Naive B cell (primary cell): ENCODE results near the gene NCKAP5. TPM values are rescaled to one million over a fixed set of nuclear protein-coding genes. Genes with fewer than 3 reads are reported as not detected.
"Not testable (repeated sequence)": the region's sequence is repeated elsewhere in the genome, so short reads cannot be mapped to it uniquely, and the experiment has no call there.

Experiments used
- ATAC-seq, 2 donors: fragments of 150-1000 bp; cut with Tn5 transposase; 2 replicates each; pipeline ENCODE4 v1.10.0; 2021; ENCODE audit warnings: low read depth in 2 of 2, mild to moderate bottlenecking in 2 of 2, moderate library complexity in 2 of 2
- DNase-seq: peaks from one replicate; pipeline ENCODE4 v3.0.0; 2022
- H3K27ac Mint-ChIP-seq, 6 donors: one replicate each; pipeline ENCODE4 v1.8.0; 2020 to 2022; ENCODE audit warnings: mild to moderate bottlenecking in 6 of 6, mixed read lengths in 6 of 6, moderate library complexity in 5 of 6, inconsistent platforms in 2 of 6
- H3K27me3 Mint-ChIP-seq, 3 donors: one replicate each; pipeline ENCODE4 v1.8.0; 2021 to 2022; ENCODE audit warnings: mixed read lengths in 3 of 3, mild to moderate bottlenecking in 1 of 3
- H3K36me3 Mint-ChIP-seq, 2 donors: one replicate each; pipeline ENCODE4 v1.8.0; 2020 to 2022; ENCODE audit warnings: mixed read lengths in 2 of 2, inconsistent platforms in 1 of 2, mild to moderate bottlenecking in 1 of 2
- H3K4me1 Mint-ChIP-seq, 3 donors: one replicate each; pipeline ENCODE4 v1.8.0; 2020 to 2022; ENCODE audit warnings: mixed read lengths in 3 of 3, inconsistent platforms in 1 of 3, mild to moderate bottlenecking in 1 of 3, moderate library complexity in 1 of 3
- H3K4me3 Mint-ChIP-seq, 8 donors: one replicate each; pipeline ENCODE4 v1.8.0; 2020 to 2022; ENCODE audit warnings: mild to moderate bottlenecking in 8 of 8, mixed read lengths in 8 of 8, moderate library complexity in 8 of 8, inconsistent platforms in 2 of 8
- H3K9me3 Mint-ChIP-seq, 7 donors: one replicate each; pipeline ENCODE4 v1.8.0; 2020 to 2022; ENCODE audit warnings: mixed read lengths in 7 of 7, mild to moderate bottlenecking in 5 of 7, inconsistent platforms in 2 of 7, moderate library complexity in 1 of 7
- polyA plus RNA-seq, 6 donors: library from polyadenylated mRNA; unstranded; fragments of 300-500 nt; fragmentation: Illumina TruSeq; gene quantifications; one replicate each; pipeline ENCODE4 v1.2.3, GENCODE V29; 2021; ENCODE audit warnings: low read depth in 6 of 6

The NCKAP5 gene
- polyA plus RNA-seq, 6 donors from 2014 or later = 0.10 to 0.21 TPM; not detected in 4

- H3K27me3 Mint-ChIP-seq = no peaks in the 10 kb centered on the region
- peaks cover 0 to 4% (median 0%) of the 10 kb centered on the region in 7 donors for H3K9me3 Mint-ChIP-seq
- H3K36me3 Mint-ChIP-seq = no peaks in the 10 kb centered on the region
- H3K4me1 Mint-ChIP-seq = no peaks in the 10 kb centered on the region
- peak overlapping the region in 1 of 6 donors; percentile 3 for H3K27ac Mint-ChIP-seq
- ATAC-seq = no peak
- no peak for DNase-seq
- H3K4me3 Mint-ChIP-seq = no peak overlapping the region
Observed at GRCh38 chr2:132701810-132702209, 866.5 kb downstream of the NCKAP5 start.

- H3K36me3 Mint-ChIP-seq, DNase-seq, H3K9me3 Mint-ChIP-seq, H3K27me3 Mint-ChIP-seq, ATAC-seq, H3K27ac Mint-ChIP-seq, H3K4me3 Mint-ChIP-seq, H3K4me1 Mint-ChIP-seq: not testable (repeated sequence)
Observed at GRCh38 chr2:132699802-132700201, 868.5 kb downstream of the NCKAP5 start.

DNA sequence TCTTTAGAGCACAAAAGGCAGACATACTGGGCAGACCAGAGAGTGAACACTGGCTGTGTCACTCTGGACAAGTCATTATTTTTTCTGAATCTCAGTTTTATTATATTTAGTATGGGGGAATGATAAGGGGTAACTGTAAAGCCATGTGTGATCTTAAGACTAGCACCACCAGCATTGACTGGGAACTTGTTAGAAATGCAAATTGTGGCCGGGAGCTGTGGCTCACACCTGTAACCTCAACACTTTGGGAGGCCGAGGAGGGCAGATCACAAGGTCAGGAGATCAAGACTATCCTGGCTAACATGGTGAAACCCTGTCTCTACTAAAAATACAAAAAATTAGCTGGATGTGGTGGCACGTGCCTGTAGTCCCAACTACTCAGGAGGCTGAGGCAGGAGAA, 869.9 kb downstream of the NCKAP5 start:
- DNase-seq, ATAC-seq, H3K4me3 Mint-ChIP-seq: not testable (repeated sequence)

GRCh38 chr2:132697556-132698205, 870.6 kb downstream of the NCKAP5 start:
- Mint-ChIP-seq H3K27me3 (peaks cover 0 to 3% (median 0%) of the 10 kb centered on the region in 3 donors), H3K4me1 (no peaks in the 10 kb centered on the region), H3K9me3 (peaks cover 0 to 6% (median 4%) of the 10 kb centered on the region in 7 donors), H3K36me3 (no peaks in the 10 kb centered on the region), H3K4me3 (no peak overlapping the region), H3K27ac (no peak overlapping the region)
- ATAC-seq = no peak
- DNase-seq = no peak

More for the DNA sequence above, 869.9 kb downstream of the NCKAP5 start:
- not testable (repeated sequence) for H3K27ac Mint-ChIP-seq, H3K27me3 Mint-ChIP-seq, H3K9me3 Mint-ChIP-seq, H3K4me1 Mint-ChIP-seq, H3K36me3 Mint-ChIP-seq

- no peak overlapping the region for H3K27ac Mint-ChIP-seq
- DNase-seq (no peak), ATAC-seq (no peak)
- H3K36me3 Mint-ChIP-seq = no peaks in the 10 kb centered on the region
- H3K27me3 Mint-ChIP-seq = peaks cover 0 to 7% (median 0%) of the 10 kb centered on the region in 3 donors
- H3K4me1 Mint-ChIP-seq = no peaks in the 10 kb centered on the region
- H3K4me3 Mint-ChIP-seq = no peak overlapping the region
- H3K9me3 Mint-ChIP-seq = peaks cover 0 to 9% (median 5%) of the 10 kb centered on the region in 7 donors
Observed at GRCh38 chr2:132692816-132693215, 875.4 kb downstream of the NCKAP5 start.

DNA sequence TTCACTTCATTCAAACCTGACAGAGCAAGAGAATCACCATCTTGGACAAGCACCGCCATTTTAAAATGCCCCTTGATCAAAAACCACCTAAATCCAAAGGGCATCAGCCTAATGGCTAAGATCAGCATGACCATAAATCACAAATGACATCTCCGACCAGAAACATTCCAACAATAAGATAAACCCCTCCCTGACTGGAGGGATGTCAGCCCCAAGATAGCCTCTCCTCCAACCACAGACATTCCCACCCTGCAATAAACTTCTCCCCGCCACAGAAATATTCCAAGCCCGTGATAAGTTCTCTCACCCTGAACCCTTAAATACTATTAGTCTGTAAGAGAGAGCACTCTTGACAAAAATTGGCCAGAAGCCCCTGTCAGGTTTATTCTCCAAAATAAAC, 876.7 kb downstream of the NCKAP5 start:
- H3K27me3 Mint-ChIP-seq = peaks cover 0 to 7% (median 0%) of the 10 kb centered on the region in 3 donors
- no peaks in the 10 kb centered on the region for H3K4me1 Mint-ChIP-seq
- peak overlapping the region in 1 of 6 donors; percentile 0 for H3K27ac Mint-ChIP-seq
- no peak for DNase-seq
- no peak overlapping the region for H3K4me3 Mint-ChIP-seq
- no peak for ATAC-seq
- no peaks in the 10 kb centered on the region for H3K36me3 Mint-ChIP-seq
- peaks cover 0 to 9% (median 5%) of the 10 kb centered on the region in 7 donors for H3K9me3 Mint-ChIP-seq

DNA sequence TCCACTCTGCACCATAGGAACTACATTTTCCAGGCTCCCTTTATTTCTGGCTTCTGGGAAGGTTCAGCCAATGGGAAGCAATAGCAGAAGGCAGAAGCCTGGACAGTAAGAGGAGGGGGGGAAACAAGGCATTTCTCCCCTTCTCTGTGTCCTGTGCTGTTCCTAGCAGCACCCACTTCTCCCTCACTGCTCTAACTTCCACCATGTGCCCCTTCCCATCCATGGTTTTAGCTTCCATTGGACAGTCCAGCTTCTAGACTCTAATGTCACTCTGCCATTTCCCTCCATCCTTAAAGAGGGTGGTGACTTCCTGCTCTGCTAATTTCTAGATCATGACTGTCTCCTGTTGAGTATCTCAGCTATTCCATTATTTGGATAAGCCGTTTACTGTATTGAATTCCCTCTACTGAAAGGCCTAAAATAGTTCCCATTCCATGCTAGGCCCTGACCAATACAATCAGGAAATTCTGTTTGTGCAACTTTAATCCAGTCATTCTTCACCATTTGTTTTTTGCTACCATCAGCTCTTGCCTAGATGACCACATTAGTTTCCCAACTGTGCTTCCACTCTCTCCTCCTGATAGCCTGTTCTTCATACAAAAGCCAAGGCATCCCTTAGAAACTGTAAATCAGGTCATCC, 877.5 kb downstream of the NCKAP5 start:
- DNase-seq = no peak
- Mint-ChIP-seq H3K27ac (no peak overlapping the region), H3K4me3 (no peak overlapping the region), H3K9me3 (peaks cover 0 to 9% (median 5%) of the 10 kb centered on the region in 7 donors), H3K27me3 (peaks cover 0 to 7% (median 0%) of the 10 kb centered on the region in 3 donors), H3K4me1 (no peaks in the 10 kb centered on the region), H3K36me3 (no peaks in the 10 kb centered on the region)
- no peak for ATAC-seq

GRCh38 chr2:132681766-132682165, 886.5 kb downstream of the NCKAP5 start:
- no peaks in the 10 kb centered on the region for H3K36me3 Mint-ChIP-seq
- DNase-seq = no peak

GRCh38 chr2:132680544-132680943, 887.7 kb downstream of the NCKAP5 start:
- Mint-ChIP-seq H3K9me3 (peaks cover 0 to 5% (median 0%) of the 10 kb centered on the region in 7 donors), H3K4me3 (no peak overlapping the region), H3K4me1 (no peaks in the 10 kb centered on the region), H3K36me3 (no peaks in the 10 kb centered on the region), H3K27ac (no peak overlapping the region), H3K27me3 (peaks cover 0 to 4% (median 0%) of the 10 kb centered on the region in 3 donors)
- DNase-seq (no peak), ATAC-seq (no peak)

More at GRCh38 chr2:132681766-132682165, 886.5 kb downstream of the NCKAP5 start:
- H3K4me3 Mint-ChIP-seq = no peak overlapping the region
- ATAC-seq = no peak
- no peaks in the 10 kb centered on the region for H3K4me1 Mint-ChIP-seq
- H3K27ac Mint-ChIP-seq = no peak overlapping the region
- H3K9me3 Mint-ChIP-seq = peaks cover 0 to 5% (median 0%) of the 10 kb centered on the region in 7 donors
- no peaks in the 10 kb centered on the region for H3K27me3 Mint-ChIP-seq

GRCh38 chr2:132678483-132678882, 889.8 kb downstream of the NCKAP5 start:
- H3K4me1 Mint-ChIP-seq = no peaks in the 10 kb centered on the region
- no peaks in the 10 kb centered on the region for H3K36me3 Mint-ChIP-seq
- ATAC-seq (no peak), DNase-seq (no peak)
- no peak overlapping the region for H3K4me3 Mint-ChIP-seq
- H3K9me3 Mint-ChIP-seq = peaks cover 0 to 5% (median 0%) of the 10 kb centered on the region in 7 donors
- H3K27me3 Mint-ChIP-seq = peaks cover 5 to 18% (median 10%) of the 10 kb centered on the region in 3 donors
- no peak overlapping the region for H3K27ac Mint-ChIP-seq

DNA sequence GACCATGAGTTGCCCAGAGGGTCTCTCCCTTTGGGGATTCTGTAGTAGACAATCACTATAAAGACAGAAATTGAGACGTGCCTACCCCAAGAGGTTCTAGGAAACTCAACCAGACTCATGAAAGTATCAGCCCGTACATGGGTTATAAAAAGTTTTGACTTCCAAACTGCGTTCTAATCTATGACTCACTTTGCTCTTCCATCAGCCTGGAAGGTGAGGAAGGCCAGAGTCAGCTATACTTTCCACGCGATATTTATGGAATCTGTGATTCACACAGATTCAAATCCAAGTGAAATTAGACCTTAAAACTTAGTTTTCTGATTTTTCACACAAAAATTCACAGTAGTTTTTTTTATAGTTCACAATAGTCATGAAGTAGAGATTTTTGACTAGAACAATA, 890.6 kb downstream of the NCKAP5 start:
- Mint-ChIP-seq H3K4me3 (no peak overlapping the region), H3K9me3 (peaks cover 0 to 5% (median 0%) of the 10 kb centered on the region in 7 donors), H3K27ac (no peak overlapping the region), H3K4me1 (no peaks in the 10 kb centered on the region), H3K27me3 (peaks cover 10 to 23% (median 17%) of the 10 kb centered on the region in 3 donors), H3K36me3 (no peaks in the 10 kb centered on the region)
- DNase-seq (no peak), ATAC-seq (no peak)

GRCh38 chr2:132676999-132677398, 891.3 kb downstream of the NCKAP5 start:
- peaks cover 0 to 5% (median 0%) of the 10 kb centered on the region in 7 donors for H3K9me3 Mint-ChIP-seq
- DNase-seq = no peak
- peaks cover 13 to 25% (median 21%) of the 10 kb centered on the region in 3 donors for H3K27me3 Mint-ChIP-seq
- H3K4me3 Mint-ChIP-seq = no peak overlapping the region
- no peaks in the 10 kb centered on the region for H3K36me3 Mint-ChIP-seq
- no peak overlapping the region for H3K27ac Mint-ChIP-seq
- no peaks in the 10 kb centered on the region for H3K4me1 Mint-ChIP-seq
- no peak for ATAC-seq

- no peak for ATAC-seq
- DNase-seq = no peak
- Mint-ChIP-seq H3K27ac (no peak overlapping the region), H3K9me3 (peaks cover 0 to 2% (median 0%) of the 10 kb centered on the region in 7 donors), H3K36me3 (peaks cover 0 to 8% of the 10 kb centered on the region in 2 donors), H3K27me3 (peaks cover 20 to 70% (median 49%) of the 10 kb centered on the region in 3 donors), H3K4me1 (peaks cover 0 to 5% (median 4%) of the 10 kb centered on the region in 3 donors), H3K4me3 (peak overlapping the region in 3 of 8 donors; percentile 32 to 50 (median 48))
Observed at GRCh38 chr2:132671151-132671835, 897.0 kb downstream of the NCKAP5 start.
